Measurements from ENCODE around the gene TSHZ3.

GRCh38 chr19:31261603-31262212 lies 87.5 kb downstream of the TSHZ3 start:
- TF ChIP-seq ELF4 (IDR thresholded peaks at IDR 0.05) (no peak), NFRKB (IDR thresholded peaks at IDR 0.05) (no peak), BHLHE40 (IDR thresholded peaks at IDR 0.05; ENCODE audit: borderline replicate concordance) (no peak), FOXM1 (IDR thresholded peaks at IDR 0.05; ENCODE audit: borderline replicate concordance) (no peak), ZNF384 (IDR thresholded peaks at IDR 0.05) (no peak), SP1 (IDR thresholded peaks at IDR 0.05) (no peak), TARDBP (IDR thresholded peaks at IDR 0.05) (no peak), FOXA1 (IDR thresholded peaks at IDR 0.05) (no peak), PKNOX1 (IDR thresholded peaks at IDR 0.05) (no peak), SUZ12 (IDR thresholded peaks at IDR 0.05) (no peak), HDGF (IDR thresholded peaks at IDR 0.05; ENCODE audit: borderline replicate concordance) (no peak), ARNT (IDR thresholded peaks at IDR 0.05) (no peak)

Measured in HEK293T (cell line).